ENCODE results near the gene SCCPDH.

Gene SCCPDH

GRCh38 chr1:246755419-246755818, 31.2 kb downstream of the SCCPDH start:
- no peak for DNase-seq

GRCh38 chr1:246760422-246761347, 36.5 kb downstream of the SCCPDH start:
- no peak for DNase-seq

GRCh38 chr1:246761396-246761795, 37.2 kb downstream of the SCCPDH start:
- DNase-seq, result no peak

- DNase-seq, result no peak
Measured at GRCh38 chr1:246765521-246765920, 41.3 kb downstream of the SCCPDH start.

- no peak for DNase-seq
Measured at GRCh38 chr1:246768403-246769020, 44.3 kb downstream of the SCCPDH start.

- no peak for DNase-seq
Measured at GRCh38 chr1:246769306-246769705, 45.1 kb downstream of the SCCPDH start.

GRCh38 chr1:246771366-246771765, 47.2 kb downstream of the SCCPDH start:
- no peak for DNase-seq

GRCh38 chr1:246772686-246773085, 48.5 kb downstream of the SCCPDH start:
- DNase-seq, result no peak

GRCh38 chr1:246773213-246773641, 49.0 kb downstream of the SCCPDH start:
- no peak for DNase-seq

GRCh38 chr1:246775531-246776385, 51.5 kb downstream of the SCCPDH start:
- no peak for DNase-seq

GRCh38 chr1:246776923-246777322, 52.7 kb downstream of the SCCPDH start:
- DNase-seq, result no peak

- no peak for DNase-seq
Measured at GRCh38 chr1:246778663-246779062, 54.5 kb downstream of the SCCPDH start.

GRCh38 chr1:246779561-246780175, 55.5 kb downstream of the SCCPDH start:
- DNase-seq, result no peak

- no peak for DNase-seq
Measured at GRCh38 chr1:246780264-246780663, 56.1 kb downstream of the SCCPDH start.

- no peak for DNase-seq
Measured at GRCh38 chr1:246781212-246781611, 57.0 kb downstream of the SCCPDH start.

- DNase-seq, result no peak
Measured at GRCh38 chr1:246782120-246782900, 58.1 kb downstream of the SCCPDH start.

- DNase-seq, result no peak
Measured at GRCh38 chr1:246784621-246785493, 60.6 kb downstream of the SCCPDH start.

GRCh38 chr1:246785494-246786111, 61.4 kb downstream of the SCCPDH start:
- no peak for DNase-seq

- no peak for DNase-seq
Measured at GRCh38 chr1:246786606-246787238, 62.5 kb downstream of the SCCPDH start.

Data from NCI-H2227 treated with DMSO at 0.1 percent for 48 hours (cell line).